Measurements from ENCODE around the gene LAMA2.
"Not testable (repeated sequence)": the region's sequence is repeated elsewhere in the genome, so short reads cannot be mapped to it uniquely, and the experiment has no call there.

The LAMA2 gene

GRCh38 chr6:129006724-129007514 lies 124.0 kb downstream of the LAMA2 start:
- DNase-seq (ENCODE audit: low spot score): no peak

DNA sequence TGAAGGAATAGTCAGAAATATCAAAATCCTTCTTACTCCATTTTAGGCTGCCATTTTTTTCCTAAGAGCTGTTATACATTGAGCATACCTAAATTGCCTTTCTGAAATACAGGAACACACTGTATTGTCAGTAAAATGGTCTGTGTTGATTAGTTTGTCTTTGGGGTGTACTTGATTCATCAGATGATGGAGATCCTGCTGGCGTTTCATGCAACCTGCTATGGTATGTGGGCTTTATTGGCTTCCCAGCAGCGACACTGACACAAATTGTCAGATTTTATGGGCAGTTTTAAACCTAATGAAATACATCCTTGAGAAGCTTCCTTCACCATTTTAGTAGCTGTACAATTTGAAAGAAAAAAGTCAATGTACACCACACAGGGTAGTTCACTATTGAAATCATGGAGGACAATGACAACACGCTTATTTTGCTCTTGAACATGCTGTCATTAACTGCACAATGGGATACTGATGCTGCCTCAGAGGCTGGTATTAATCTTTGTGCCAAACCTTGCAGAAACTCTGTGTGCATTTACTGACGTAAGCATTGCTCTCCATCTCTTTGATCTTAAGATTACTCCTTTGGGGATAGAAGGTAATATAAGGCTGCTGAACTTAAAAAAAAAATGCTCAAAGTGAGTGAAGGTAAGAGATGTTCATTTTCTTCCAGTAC lies 124.9 kb downstream of the LAMA2 start:
- DNase-seq (ENCODE audit: low spot score): no peak

DNA sequence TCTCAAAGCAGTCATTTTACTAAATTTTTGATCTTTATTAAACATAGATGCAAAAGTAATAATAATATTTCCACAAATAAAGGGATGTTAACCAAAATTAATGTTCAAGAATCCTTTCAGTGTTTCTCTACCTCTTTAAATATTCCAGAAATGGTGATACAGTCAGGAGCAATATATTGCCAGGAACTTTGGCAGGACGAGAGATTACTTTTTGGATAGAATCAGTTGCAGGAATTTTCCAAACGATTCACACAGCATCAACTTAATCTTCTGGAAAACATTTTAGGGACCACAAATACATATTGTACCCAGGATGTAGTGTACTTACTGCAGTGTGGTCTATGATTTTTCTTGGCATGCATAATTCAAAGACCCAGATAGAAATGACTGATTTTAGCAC lies 125.7 kb downstream of the LAMA2 start:
- DNase-seq (ENCODE audit: low spot score): no peak

DNA sequence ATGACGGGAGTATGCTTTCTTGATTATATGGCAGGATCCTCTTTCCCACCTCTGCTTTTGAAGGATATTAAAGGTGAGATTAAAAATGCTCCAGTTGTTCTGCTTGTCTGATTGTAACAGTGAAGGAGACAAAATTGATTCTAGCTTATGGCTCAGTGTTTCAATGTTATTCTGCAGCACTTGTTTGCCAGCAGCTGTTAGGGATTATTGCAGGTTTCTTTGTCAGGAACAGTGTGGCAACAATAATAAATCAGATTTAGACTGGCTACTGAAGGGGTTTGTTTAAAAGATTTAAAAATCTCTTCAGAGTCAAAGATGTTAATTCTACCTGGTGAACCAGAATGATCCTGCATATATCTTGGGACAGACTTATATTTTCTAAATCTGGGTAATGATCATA lies 126.9 kb downstream of the LAMA2 start:
- DNase-seq (ENCODE audit: low spot score): no peak

GRCh38 chr6:129014302-129014701 lies 131.4 kb downstream of the LAMA2 start:
- no peak for DNase-seq (ENCODE audit: low spot score)

- no peak for DNase-seq (ENCODE audit: low spot score)
Measured at GRCh38 chr6:129015721-129016120, 132.8 kb downstream of the LAMA2 start.

DNA sequence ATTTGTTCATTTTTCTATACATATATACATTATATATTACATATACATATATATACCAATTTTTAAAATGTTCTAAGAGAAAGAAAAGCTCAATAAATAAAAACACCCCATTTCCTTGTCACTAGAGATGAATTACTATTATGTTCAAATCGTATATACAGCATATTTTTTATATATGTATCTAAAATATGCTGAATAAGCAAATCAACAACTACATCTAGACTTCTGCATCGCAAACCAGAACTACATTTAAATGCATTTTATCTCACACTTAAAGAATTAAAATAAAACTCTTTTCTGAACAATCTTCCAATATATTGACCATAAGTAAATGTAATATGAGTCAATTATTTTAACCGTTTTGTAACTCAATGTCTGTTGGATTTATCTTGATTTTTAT lies 133.9 kb downstream of the LAMA2 start:
- no peak for DNase-seq (ENCODE audit: low spot score)

- no peak for DNase-seq (ENCODE audit: low spot score)
Measured at GRCh38 chr6:129022011-129022553, 139.1 kb downstream of the LAMA2 start.

DNA sequence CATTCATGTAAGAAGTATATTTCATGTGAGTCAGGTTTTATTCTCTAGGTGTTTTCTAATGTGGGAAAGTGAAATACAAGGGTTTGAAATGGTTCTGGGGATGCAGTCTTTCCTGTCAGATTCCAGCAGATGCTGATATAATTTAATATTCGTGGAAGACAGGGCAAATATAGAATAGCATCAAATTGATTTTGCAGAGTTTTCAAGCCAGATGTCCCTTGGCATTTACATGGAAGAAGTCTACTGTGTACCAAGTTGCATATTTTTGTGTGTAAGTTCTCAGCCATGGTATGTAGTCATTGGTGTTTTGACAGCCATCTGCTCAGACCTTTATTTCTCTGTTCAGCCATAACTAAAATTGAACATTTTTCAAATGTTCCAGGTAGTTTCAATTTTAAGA lies 143.7 kb downstream of the LAMA2 start:
- no peak for DNase-seq (ENCODE audit: low spot score)

DNA sequence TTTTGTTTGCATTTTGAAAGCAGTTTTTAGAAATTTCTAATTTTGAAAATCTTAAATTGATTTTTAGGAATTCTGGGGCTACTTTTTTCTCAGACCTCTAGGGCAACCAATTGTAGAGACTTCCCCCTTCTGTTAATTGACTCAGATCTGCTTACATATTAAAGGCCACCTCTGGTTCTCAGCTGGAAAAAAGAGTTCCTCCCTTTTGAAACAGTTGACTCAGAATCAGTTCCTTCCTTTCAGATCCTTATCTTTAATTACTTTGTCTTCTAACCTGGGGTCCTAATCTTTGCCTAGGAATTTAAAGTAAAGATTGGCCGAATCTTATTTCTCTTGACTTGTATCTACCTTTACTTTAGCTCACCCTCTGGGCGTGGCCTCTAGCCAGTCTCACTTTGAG lies 146.8 kb downstream of the LAMA2 start:
- no peak for DNase-seq (ENCODE audit: low spot score)

- no peak for DNase-seq (ENCODE audit: low spot score)
Measured at GRCh38 chr6:129030215-129030614, 147.3 kb downstream of the LAMA2 start.

DNA sequence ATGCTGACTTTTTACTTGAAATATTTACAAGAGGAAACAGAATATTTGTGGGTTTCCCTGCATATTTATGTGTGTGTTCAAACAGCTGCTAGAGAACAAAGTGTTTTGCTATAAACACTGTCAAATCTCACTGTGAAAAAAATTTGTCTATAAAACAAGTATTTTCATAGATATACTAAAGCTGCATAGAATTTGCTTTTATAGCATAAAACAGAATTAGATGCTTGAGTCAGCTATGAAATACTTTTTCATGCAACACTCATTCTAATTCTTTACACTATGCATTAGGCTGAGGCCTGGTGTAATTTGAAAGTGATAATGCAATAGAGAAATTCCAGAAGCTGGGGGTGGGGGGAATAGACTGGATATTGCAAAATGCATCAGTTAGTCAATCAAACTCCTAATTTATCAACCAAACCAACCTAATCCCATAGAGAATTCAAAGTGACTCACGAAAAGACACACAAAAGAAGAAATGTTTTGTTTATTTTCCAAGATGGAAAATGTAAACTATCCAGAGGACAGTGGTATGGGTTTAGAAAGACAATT lies 148.2 kb downstream of the LAMA2 start:
- DNase-seq (ENCODE audit: low spot score): no peak

DNA sequence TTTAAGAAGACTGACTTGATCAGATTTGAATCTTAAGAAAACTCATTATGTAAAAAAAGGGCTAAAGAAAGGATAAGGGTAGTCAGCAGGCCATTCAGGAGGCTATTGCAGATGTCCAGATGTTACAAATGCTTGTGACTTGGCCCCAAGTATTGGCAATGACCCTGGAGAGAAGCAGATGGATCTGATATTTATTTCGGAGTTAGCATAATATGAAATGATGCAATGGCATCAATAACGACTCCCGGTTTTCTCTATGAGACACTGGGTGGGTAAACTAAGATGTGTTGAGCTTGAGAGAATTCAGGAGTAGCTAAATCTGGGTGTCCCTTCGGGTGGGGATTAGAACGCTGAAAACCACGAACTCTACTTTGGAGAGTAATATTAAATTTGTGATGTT lies 149.7 kb downstream of the LAMA2 start:
- no peak for DNase-seq (ENCODE audit: low spot score)

- DNase-seq (ENCODE audit: low spot score): no peak
Measured at GRCh38 chr6:129033180-129033579, 150.2 kb downstream of the LAMA2 start.

DNA sequence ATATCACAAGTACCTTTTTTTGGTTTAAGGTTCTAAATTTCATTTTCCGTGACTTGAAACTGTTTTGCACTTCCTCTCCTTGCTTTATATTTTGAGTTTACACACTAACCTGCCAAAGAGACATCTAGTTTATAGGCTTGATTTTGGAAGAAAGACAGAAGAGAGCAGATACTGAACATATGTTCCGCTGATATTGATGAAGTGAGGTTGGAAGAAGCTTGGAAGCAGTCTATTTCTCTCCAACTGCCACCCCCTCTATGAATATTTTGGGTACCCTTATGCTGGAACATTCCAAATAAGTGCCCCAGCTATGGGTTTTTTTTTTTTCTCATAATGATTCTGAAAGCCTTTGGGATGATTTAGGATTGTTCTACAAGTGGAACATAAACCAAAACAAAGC lies 150.6 kb downstream of the LAMA2 start:
- DNase-seq (ENCODE audit: low spot score): no peak

GRCh38 chr6:129041563-129041962 lies 158.6 kb downstream of the LAMA2 start:
- DNase-seq (ENCODE audit: low spot score): no peak

DNA sequence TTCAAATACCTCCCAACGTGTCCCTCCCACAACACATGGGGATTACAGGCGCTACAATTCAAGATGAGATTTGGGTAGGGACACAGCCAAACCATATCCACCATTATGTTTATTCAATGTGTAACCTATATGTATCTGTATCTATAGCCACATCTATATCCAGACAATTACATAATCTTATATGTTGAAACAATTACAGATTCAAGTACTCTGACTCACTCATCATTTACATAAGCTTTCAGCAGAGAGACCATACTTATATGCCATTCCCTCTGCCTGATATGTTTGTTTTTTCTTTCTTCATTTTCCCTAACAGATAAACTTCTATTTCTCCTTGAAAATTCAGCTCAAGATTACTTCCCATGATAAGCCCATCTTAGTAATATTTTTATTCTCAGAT lies 163.6 kb downstream of the LAMA2 start:
- no peak for DNase-seq (ENCODE audit: low spot score)

DNA sequence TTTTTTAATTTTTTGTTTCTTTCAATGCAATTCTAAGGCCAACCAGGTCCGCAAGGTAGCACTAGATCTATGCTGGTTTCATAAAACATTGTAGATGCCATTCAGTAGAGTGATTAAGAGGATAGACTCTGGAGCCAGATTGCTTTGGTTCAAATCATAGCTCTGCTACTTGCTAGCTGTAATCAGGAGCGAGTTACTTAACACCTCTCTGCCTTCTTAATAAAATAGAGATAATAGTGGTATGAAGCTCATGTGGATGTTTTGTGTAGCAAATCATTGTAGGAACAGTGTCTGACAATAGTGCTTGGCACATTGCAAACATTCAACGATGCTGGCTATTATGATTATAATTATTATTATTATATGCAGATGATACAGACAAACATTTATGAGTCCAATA lies 164.9 kb downstream of the LAMA2 start:
- no peak for DNase-seq (ENCODE audit: low spot score)

- no peak for DNase-seq (ENCODE audit: low spot score)
Measured at GRCh38 chr6:129050086-129050485, 167.1 kb downstream of the LAMA2 start.

DNA sequence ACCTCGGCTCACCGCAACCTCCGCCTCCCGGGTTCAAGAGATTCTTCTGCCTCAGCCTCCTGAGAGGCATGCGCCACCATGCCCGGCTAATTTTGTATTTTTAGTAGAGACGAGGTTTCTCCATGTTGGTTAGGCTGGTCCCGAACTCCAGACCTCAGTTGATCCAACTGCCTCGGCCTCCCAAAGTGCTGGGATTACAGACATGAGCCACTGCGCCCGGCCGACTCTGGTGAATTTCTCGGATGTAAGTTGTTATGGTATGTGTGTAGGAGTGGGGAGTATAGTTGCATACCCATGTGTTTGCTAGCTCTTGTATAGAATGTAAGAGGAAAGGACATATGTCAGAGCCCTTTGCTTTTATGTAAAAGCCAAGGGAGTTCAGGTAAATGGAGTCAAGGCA lies 170.2 kb downstream of the LAMA2 start:
- DNase-seq (ENCODE audit: low spot score): not testable (repeated sequence)

GRCh38 chr6:129055796-129056195 lies 172.9 kb downstream of the LAMA2 start:
- DNase-seq (ENCODE audit: low spot score): no peak

DNA sequence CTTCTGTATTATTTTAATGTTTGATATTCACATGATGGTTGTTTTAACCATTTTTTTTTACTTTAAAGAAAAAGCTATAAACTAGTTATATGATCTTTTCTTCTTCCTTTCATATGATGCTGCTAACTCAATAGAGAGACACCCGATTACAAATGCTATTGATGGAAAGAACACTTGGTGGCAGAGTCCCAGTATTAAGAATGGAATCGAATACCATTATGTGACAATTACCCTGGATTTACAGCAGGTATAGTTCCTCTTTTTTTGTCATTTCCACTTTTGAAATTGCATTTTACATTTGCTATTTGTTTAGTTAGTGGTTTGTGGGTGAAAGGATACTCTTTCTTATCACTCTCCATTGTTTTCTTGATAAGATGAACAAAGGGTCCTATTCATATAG lies 176.7 kb downstream of the LAMA2 start:
- no peak for DNase-seq (ENCODE audit: low spot score)

- DNase-seq (ENCODE audit: low spot score): no peak
Measured at GRCh38 chr6:129069006-129069405, 186.1 kb downstream of the LAMA2 start.
